ENCODE data around the gene SETDB2. TPM values are rescaled to one million over a fixed set of nuclear protein-coding genes. Genes with fewer than 3 reads are reported as not detected.

The SETDB2 gene
- total and polyA plus RNA-seq, 2 donors (not counting 3 experiments of a cell fraction or from before 2014, with no cell fraction given) = 1.5 to 5.6 TPM

DNA sequence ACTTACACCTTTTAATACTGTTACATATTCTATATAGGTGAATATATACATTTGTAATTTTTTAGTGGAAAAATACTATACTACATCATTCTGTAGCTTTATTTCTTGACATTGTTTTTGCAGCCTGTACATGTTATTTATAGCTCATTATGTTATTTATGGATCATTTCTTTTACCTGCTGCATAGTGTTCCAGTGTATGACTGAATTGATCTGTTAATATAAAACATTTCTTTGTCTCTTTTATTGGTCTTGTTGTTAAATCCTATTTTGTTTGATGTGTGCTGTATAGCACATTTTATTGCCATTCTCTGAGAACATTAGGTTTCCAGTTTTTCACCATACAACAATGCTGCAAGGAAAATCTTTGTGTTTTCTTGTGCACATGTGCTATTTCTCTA, 2.4 kb downstream of the SETDB2 start:
- BruUV-seq (replicated peaks) = no TSS peak
- ChIA-PET CTCF (no interaction called here), POLR2A (no interaction called here)
- no peaks in the 10 kb centered on the region for H3K9me1 ChIP-seq (replicated peaks; ENCODE audit: control insufficient read depth, extremely low read depth, insufficient read depth, low read length)
- no peak overlapping the region for H3K4me2 ChIP-seq (ENCODE audit: insufficient read depth, low read length)
- no peak overlapping the region for H3K27ac ChIP-seq (ENCODE audit: insufficient read depth, low read depth, low read length)
- H2AFZ ChIP-seq (ENCODE audit: low read depth, low read length) = no peak overlapping the region
- intact Hi-C loops (cut with micrococcal nuclease) (no loop called here), dilution Hi-C loops (cut with MboI; ENCODE audit: extremely low pct_ligation_motif_present, low sequenced_read_pairs) (no loop called here)
- H4K20me1 ChIP-seq (replicated peaks; ENCODE audit: control insufficient read depth, extremely low read depth, insufficient read depth, low read length) = no peaks in the 10 kb centered on the region
- TF ChIP-seq, protein P1, sequence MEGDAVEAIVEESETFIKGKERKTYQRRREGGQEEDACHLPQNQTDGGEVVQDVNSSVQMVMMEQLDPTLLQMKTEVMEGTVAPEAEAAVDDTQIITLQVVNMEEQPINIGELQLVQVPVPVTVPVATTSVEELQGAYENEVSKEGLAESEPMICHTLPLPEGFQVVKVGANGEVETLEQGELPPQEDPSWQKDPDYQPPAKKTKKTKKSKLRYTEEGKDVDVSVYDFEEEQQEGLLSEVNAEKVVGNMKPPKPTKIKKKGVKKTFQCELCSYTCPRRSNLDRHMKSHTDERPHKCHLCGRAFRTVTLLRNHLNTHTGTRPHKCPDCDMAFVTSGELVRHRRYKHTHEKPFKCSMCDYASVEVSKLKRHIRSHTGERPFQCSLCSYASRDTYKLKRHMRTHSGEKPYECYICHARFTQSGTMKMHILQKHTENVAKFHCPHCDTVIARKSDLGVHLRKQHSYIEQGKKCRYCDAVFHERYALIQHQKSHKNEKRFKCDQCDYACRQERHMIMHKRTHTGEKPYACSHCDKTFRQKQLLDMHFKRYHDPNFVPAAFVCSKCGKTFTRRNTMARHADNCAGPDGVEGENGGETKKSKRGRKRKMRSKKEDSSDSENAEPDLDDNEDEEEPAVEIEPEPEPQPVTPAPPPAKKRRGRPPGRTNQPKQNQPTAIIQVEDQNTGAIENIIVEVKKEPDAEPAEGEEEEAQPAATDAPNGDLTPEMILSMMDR (IDR thresholded peaks at IDR 0.05; ENCODE audit: extremely low read depth in 1 of 2, insufficient read depth in 1 of 2, low read depth in 1 of 2, low read length in 2 of 2) = no peak
- TF ChIP-seq MYC (IDR thresholded peaks at IDR 0.05; ENCODE audit: low read depth, low read length) (no peak), POLR2A (IDR thresholded peaks at IDR 0.05; ENCODE audit: low read depth, low read length) (no peak), EZH2 (IDR thresholded peaks at IDR 0.05; ENCODE audit: borderline replicate concordance, low read depth, low read length, severe bottlenecking) (no peak), POLR2AphosphoS5 (IDR thresholded peaks at IDR 0.05; ENCODE audit: insufficient read depth, low read depth, low read length) (no peak), MAX (IDR thresholded peaks at IDR 0.05; ENCODE audit: insufficient read depth, insufficient read length) (no peak), FOS (IDR thresholded peaks at IDR 0.05; ENCODE audit: borderline replicate concordance, insufficient read depth, low read length) (no peak), JUN (IDR thresholded peaks at IDR 0.05; ENCODE audit: borderline replicate concordance, insufficient read depth, insufficient read length, low read depth) (no peak), GATA2 (IDR thresholded peaks at IDR 0.05; ENCODE audit: insufficient read depth, insufficient read length, low read depth, low read length) (no peak)
- no peak for FAIRE-seq
- no peaks in the 10 kb centered on the region for H3K79me2 ChIP-seq (ENCODE audit: control insufficient read depth, insufficient read depth, low read length)
- peaks cover 19% of the 10 kb centered on the region for H3K4me1 ChIP-seq (ENCODE audit: control insufficient read depth, extremely low read depth, insufficient read depth, low read length)
- no peak for DNase-seq (ENCODE audit: low read depth, low spot score)
- H3K9ac ChIP-seq (replicated peaks; ENCODE audit: extremely low read depth, insufficient read depth, low read length) = no peak overlapping the region
- no peaks in the 10 kb centered on the region for H3K9me3 ChIP-seq (replicated peaks; ENCODE audit: control insufficient read depth, insufficient read depth, low read length)
- H3K4me3 ChIP-seq (replicated peaks in 1 of 3; ENCODE audit: insufficient read depth in 1 of 3, low read depth in 1 of 3, low read length in 3 of 3) = no peak overlapping the region
- no peaks in the 10 kb centered on the region for H3K36me3 ChIP-seq (ENCODE audit: control insufficient read depth in 2 of 2, extremely low read depth in 1 of 2, insufficient read depth in 2 of 2, low read length in 2 of 2)
- no peaks in the 10 kb centered on the region for H3K27me3 ChIP-seq (ENCODE audit: control insufficient read depth in 2 of 2, insufficient read depth in 2 of 2, low read length in 2 of 2)
